Astrocyte of the cerebellum (primary cell): ENCODE results near the gene DNAAF8.

Source experiments
- DNase-seq: peaks from one replicate; pipeline ENCODE4 v3.0.0-alpha.2; 2011; ENCODE audit warnings: low read depth
- H3K4me3 ChIP-seq: 2 replicates; pipeline ENCODE4 v1.5.1; 2011; ENCODE audit warnings: mild to moderate bottlenecking, low read depth, low read length, moderate library complexity
- in situ Hi-C: cut with HindIII; loops from 2 replicates; pipeline ENCODE4 v1.10.0; 2017; ENCODE audit warnings: low sequenced_read_pairs
- TF ChIP-seq, protein P1 (sequence below): IDR thresholded peaks from 2 replicates; pipeline ENCODE4 v1.5.1; 2012; ENCODE audit warnings: low read length, low read depth, moderate library complexity, mild to moderate bottlenecking; ENCODE audit errors: missing control alignments

The DNAAF8 gene

DNA sequence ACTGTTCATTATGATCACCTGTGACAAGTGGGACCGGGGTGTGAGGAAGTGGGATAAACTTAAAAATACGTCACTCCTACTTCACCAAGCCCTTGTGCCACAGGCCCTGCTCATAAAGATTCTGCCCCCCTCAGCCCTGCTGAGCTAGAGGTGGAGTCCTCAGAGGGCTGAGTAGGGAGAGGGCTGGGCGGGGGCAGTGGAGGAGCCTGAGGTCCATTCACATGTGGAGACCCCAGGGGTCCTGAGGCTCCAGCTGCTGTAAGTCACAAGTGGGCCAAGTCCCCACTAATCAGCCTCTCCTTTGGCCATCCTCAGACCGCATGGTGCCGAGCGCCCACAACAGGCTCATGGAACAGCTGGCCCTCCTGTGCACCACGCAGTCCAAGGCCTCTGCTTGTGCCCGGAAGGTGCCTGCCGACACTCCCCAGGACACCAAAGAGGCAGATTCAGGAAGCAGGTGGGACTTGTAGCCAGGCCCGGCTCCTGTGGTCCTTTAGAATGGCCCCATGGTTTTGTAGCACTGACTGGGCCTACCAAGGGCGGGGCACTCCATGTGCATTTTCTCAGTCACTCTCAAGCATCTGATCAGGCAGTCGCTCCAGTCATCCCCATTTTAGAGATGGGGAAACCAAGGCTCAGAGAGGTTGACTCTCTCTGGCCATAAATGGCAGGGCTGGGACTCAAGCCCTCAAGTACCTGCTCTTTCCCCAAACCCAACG is 10.4 kb downstream of the DNAAF8 start:
- H3K4me3 ChIP-seq, result no peak overlapping the region
- in situ Hi-C loops, result no loop called here
- no peak for DNase-seq
- TF ChIP-seq, protein P1, sequence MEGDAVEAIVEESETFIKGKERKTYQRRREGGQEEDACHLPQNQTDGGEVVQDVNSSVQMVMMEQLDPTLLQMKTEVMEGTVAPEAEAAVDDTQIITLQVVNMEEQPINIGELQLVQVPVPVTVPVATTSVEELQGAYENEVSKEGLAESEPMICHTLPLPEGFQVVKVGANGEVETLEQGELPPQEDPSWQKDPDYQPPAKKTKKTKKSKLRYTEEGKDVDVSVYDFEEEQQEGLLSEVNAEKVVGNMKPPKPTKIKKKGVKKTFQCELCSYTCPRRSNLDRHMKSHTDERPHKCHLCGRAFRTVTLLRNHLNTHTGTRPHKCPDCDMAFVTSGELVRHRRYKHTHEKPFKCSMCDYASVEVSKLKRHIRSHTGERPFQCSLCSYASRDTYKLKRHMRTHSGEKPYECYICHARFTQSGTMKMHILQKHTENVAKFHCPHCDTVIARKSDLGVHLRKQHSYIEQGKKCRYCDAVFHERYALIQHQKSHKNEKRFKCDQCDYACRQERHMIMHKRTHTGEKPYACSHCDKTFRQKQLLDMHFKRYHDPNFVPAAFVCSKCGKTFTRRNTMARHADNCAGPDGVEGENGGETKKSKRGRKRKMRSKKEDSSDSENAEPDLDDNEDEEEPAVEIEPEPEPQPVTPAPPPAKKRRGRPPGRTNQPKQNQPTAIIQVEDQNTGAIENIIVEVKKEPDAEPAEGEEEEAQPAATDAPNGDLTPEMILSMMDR, result no peak

DNA sequence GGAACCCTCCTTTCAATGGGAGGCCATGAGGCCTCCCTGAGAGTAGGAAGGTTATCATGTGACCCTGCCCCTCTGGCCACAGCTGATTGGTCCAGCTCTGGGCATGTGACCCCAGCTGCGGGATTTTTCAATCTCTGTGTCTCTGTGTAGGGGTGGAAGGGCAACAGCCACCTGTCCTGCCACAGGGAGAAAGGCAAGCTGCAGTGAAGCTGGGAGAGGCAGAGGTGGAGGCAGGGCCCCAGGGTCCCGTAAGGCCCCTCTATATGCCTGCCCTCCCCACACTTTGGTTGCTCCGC is 10.9 kb downstream of the DNAAF8 start:
- TF ChIP-seq, protein P1, result no peak
- in situ Hi-C loops, result no loop called here
- no peak overlapping the region for H3K4me3 ChIP-seq
- no peak for DNase-seq

DNA sequence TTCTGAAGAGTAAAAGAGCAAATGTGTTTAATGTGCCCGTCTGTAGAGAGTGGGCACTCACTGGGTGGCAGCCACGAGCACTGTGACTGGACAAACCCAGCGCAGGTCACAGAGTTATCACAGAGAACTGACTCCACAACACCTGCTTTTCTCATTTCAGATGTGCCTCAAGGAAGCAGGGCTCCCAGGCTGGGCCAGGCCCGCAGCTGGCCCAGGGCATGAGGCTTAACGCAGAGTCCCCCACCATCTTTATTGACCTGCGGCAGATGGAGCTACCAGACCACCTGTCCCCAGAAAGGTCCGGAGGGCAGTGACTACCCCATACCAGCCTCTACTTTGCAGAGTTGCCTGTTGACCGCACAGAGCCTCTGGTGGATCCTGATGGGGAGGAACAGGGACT is 11.9 kb downstream of the DNAAF8 start:
- in situ Hi-C loops, result no loop called here
- DNase-seq, result no peak
- TF ChIP-seq, protein P1, result no peak
- no peak overlapping the region for H3K4me3 ChIP-seq

DNA sequence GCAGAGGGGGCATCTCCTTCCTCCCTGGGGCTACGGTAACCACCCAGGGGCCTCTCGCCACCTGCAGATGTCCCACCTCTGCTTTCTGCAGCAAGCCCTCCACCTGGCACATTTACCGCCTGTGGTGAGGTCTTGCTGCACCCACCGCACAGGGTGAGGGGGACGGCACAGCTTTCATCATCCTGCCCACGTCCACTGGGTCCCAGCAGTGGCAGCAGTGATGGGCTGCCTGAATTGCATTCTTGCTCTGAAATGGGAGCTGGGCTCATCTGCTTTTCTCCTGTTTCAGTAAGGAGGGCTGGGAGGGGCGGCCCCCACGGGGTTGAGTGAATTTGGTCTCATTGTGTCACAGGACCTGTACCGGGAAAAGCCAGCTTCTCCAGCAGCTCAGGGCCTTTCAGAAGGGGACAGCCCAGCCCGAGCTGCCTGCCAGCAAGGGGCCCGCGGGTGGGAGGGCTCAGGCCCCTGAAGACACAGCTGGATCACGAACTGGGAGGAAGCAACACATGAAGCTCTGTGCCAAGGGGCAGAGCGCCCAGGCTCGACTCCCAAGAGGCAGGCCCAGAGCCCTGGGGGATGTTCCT is 12.7 kb downstream of the DNAAF8 start:
- DNase-seq, result no peak
- in situ Hi-C loops, result no loop called here
- H3K4me3 ChIP-seq, result no peak overlapping the region
- TF ChIP-seq, protein P1, result no peak

DNA sequence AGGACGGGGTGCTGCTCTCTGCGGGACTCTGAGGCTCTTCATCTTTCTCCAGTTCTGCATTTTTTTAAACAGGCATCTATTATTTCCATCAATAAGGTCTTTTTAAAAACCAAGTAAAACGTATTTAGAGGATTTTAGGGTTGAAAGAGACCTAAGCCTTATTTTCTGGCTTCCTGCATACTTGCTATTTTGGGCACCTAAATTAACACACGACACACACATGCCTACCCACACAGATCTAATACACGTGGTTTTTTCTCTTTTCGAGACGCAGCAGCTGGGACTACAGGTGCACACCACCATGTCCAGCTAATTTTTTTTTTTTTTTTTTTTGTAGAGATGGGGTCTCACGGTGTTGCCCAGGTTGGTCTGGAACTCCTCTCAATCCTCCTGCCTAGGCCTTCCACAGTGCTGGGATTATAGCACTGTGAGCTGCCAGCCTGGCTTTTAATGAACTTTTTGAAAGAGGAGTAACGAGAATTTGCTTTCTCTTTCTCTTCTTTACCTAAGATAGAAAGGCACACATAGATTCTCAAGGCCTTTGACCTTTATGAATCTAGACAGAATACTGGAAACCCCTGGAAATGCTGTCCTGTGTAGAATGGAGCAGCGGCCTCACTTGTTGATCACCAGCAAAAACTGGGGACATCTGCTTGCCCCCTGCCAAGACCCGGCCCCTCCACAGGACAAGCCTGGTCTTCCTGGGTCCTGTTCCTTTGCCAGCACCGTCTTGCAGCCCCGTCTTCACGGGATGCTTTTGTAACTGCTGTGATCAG is 13.8 kb downstream of the DNAAF8 start:
- no peak for DNase-seq
- H3K4me3 ChIP-seq, result no peak overlapping the region
- in situ Hi-C loops, result no loop called here
- TF ChIP-seq, protein P1, result no peak

DNA sequence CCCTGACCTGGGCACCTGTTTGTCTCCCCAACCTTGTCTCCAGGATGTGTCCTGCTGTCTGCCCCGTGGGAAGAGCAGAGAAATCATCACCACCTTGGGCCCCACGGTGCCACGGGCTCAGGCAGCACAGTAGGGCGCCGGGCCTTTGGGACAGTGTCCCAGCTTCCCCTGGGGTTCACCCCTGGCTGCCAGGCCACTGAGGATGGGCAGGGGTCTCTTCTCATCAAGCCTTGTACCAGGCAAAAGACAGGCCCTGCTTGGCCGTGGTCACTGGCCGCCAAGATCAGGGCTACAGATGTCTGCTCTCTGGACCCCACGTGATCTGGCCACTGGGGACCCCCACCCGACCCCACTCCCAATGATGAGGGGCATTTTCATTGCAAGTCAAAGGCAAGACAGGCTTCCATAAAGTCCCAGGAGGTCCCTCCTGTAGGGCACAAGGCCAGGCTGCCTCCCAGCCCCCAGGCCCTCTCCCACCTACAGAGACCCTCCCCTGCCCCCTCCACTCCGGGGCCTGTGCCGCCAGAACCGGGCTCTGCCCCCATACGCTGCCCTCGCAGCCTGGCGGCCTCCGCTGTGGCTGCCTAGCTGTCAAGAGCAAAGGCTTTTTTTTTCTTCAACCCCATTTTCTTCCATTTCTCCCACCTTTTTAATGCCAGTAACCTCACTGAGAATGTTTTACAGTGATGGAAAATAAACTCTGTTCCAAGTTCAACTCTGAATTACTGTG is 14.5 kb downstream of the DNAAF8 start:
- no peak for DNase-seq
- in situ Hi-C loops, result no loop called here
- no peak overlapping the region for H3K4me3 ChIP-seq
- TF ChIP-seq, protein P1, result no peak
